LNCAP (cell line): ENCODE results near the gene DYTN.
A peak's percentile ranks its signal among the peaks of the same experiment; 100 is the strongest.

Experiments used
- CTCF ChIP-seq: fragments of 450-650 bp; IDR thresholded peaks from 2 replicates; pipeline ENCODE4 v1.5.1; 2017; ENCODE audit warnings: mild to moderate bottlenecking

DYTN gene

DNA sequence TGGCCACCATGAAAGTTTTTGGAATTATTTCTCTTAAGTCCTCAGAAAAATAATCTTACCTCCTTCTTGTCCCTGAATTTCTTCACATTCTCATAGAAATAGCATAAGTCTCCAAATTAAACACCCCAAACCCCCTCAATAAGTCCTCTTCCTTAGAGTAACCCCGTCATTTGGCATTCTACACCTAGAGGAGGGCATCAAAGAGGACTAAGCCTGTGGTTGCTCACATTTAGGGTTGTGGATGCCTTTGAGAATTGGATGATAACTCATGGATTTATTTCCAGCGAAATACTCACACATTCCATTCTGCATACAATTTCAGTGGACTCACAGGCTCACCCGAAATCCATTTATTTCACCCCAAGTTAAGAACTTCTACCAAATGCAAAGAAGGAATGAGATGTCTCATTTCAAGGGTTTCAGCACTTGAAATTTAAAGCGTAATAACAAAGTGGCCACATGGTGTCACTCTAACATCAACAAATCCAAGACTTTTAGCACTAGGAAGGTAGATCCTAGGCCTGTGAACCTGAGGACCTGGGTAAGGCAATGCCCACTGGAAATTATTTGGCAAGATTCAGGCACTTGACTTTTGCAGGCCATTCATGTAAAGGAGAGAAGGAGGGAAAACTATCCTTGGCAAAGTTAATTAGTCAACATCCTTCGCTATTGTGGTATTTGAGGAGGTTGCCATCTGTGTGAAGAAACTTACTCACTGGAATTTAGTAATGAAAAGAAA, 24.6 kb downstream of the DYTN start:
- TF ChIP-seq CTCF: peak; percentile 56; the same call in 1 of the 2 replicates

DNA sequence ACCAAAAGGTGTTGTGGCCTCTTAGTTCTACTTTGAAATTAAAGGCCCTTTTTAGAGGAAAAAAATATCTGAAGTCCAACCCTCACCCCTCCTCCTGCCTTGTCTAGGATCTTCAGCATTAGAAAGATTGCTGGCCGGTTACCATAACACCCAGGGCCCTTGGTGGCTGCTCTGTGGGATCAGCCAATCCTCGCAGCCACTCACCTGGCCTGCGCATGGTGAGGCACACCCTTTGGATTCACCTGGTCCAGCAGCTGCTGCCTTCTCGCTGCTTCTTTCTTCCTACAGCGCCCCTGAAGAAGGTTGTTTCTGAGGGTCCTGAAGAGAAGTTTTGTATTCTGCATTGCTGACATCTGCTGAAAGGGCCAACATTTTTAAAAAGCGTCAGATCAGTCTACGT, 25.2 kb downstream of the DYTN start:
- TF ChIP-seq CTCF: no peak

DNA sequence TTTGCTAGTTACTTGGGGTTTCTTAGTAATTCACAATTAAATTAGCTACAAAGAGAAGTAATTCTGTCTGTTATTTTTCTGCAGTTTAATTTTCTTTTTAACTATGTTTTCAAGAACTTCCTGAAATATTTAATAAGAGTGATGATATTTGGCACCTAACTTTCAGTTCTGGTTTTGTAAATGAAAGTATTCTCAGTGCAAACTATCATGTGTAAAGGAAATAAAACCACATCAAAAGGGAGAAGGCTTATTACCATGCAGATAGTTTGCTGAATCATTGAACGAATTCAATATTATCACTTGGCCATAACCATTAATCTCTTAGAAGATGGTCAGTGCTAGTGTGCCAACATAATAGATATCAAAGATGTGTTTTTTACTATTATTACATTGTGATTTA, 29.2 kb downstream of the DYTN start:
- no peak for TF ChIP-seq CTCF

- TF ChIP-seq CTCF: no peak
These were observed 29.7 kb downstream of the DYTN start for GRCh38 chr2:206688453-206688852.

- TF ChIP-seq CTCF: no peak
These were observed 34.6 kb downstream of the DYTN start for GRCh38 chr2:206683546-206683945.

DNA sequence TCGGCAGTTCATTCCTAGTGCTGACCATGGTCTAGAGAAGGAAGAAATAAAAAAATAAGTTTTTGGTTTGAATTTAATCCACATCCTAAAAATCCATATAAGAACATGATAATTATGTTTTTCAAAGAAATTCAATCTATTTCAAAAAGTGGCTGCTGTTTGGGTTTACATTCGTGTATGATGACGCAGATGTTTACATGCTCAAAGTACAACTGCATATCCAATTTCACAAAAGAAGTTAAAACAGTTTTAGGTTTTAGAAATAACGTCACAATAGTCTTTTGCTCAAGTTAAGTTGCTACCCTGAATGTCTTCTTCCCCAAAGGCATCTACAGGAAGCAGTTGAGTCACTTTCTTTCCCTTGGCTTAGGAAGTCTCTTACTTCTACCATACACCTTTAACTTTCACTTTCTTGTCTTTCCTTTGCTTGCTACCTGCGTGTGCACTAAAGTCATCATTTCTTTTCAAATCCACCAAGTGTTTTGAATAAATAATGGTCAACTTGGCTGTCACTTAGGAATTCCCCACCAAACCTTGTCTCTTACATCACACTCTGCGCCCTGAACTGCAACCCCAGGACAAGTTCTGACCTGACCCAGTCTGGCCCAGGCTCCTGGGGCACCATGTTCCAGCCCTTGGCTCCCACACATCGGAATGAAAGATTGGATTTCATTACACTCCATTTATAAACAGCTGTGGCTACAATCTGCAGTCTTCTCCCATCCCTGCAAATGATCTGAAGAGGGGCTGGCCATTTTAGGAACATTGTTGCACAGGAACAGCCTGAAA, 47.5 kb downstream of the DYTN start:
- TF ChIP-seq CTCF: no peak

GRCh38 chr2:206665251-206665650, 52.9 kb downstream of the DYTN start:
- no peak for TF ChIP-seq CTCF
